Measurements from ENCODE around the gene OPN1LW.
"Not testable (repeated sequence)": the region's sequence is repeated elsewhere in the genome, so short reads cannot be mapped to it uniquely, and the experiment has no call there.

DNA sequence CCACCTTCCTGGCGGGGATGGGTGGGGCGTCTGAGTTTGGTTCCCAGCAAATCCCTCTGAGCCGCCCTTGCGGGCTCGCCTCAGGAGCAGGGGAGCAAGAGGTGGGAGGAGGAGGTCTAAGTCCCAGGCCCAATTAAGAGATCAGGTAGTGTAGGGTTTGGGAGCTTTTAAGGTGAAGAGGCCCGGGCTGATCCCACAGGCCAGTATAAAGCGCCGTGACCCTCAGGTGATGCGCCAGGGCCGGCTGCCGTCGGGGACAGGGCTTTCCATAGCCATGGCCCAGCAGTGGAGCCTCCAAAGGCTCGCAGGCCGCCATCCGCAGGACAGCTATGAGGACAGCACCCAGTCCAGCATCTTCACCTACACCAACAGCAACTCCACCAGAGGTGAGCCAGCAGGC lies at the start of gene OPN1LW:
- TF ChIP-seq, protein P1, sequence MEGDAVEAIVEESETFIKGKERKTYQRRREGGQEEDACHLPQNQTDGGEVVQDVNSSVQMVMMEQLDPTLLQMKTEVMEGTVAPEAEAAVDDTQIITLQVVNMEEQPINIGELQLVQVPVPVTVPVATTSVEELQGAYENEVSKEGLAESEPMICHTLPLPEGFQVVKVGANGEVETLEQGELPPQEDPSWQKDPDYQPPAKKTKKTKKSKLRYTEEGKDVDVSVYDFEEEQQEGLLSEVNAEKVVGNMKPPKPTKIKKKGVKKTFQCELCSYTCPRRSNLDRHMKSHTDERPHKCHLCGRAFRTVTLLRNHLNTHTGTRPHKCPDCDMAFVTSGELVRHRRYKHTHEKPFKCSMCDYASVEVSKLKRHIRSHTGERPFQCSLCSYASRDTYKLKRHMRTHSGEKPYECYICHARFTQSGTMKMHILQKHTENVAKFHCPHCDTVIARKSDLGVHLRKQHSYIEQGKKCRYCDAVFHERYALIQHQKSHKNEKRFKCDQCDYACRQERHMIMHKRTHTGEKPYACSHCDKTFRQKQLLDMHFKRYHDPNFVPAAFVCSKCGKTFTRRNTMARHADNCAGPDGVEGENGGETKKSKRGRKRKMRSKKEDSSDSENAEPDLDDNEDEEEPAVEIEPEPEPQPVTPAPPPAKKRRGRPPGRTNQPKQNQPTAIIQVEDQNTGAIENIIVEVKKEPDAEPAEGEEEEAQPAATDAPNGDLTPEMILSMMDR (IDR thresholded peaks at IDR 0.05; ENCODE audit: low read length) = not testable (repeated sequence)
- not testable (repeated sequence) for TF ChIP-seq EZH2 (IDR thresholded peaks at IDR 0.05; ENCODE audit: borderline replicate concordance, low read length)

Data from OCI-LY1 (cell line).